Loucy (cell line): ENCODE measurements around the gene NHSL2.
A peak's percentile ranks its signal among the peaks of the same experiment; 100 is the strongest.

Experiments used
- H2AFZ ChIP-seq: fragments of 200-600 bp; sonication (generic); 2 replicates; pipeline ENCODE4 v1.6.0; 2016; ENCODE audit warnings: antibody characterized with exemption, mild to moderate bottlenecking, low read length, moderate library complexity
- H3F3A ChIP-seq: fragments of 200-600 bp; 2 replicates; pipeline ENCODE4 v1.6.0; 2016; ENCODE audit warnings: antibody characterized with exemption, low read depth, mild to moderate bottlenecking
- H3K27me3 ChIP-seq: fragments of 200-600 bp; sonication (generic); 2 replicates; pipeline ENCODE4 v1.6.1; 2014; ENCODE audit warnings: low read length, mild to moderate bottlenecking; ENCODE audit not compliant: insufficient read depth, poor library complexity, severe bottlenecking
- H3K36me3 ChIP-seq: fragments of 200-600 bp; sonication (generic); 2 replicates; pipeline ENCODE4 v1.6.1; 2016; ENCODE audit warnings: low read length; ENCODE audit not compliant: insufficient read depth
- H3K4me1 ChIP-seq: fragments of 200-600 bp; sonication (generic); 2 replicates; pipeline ENCODE4 v1.5.1; 2014; ENCODE audit warnings: low read length, mild to moderate bottlenecking; ENCODE audit not compliant: insufficient read depth, poor library complexity, severe bottlenecking
- H3K4me2 ChIP-seq: fragments of 200-600 bp; sonication (generic); 2 replicates; pipeline ENCODE4 v1.6.0; 2014; ENCODE audit warnings: antibody characterized with exemption, low read length, low read depth, mild to moderate bottlenecking; ENCODE audit not compliant: poor library complexity, severe bottlenecking
- H3K4me3 ChIP-seq: fragments of 200-600 bp; sonication (generic); 2 replicates; pipeline ENCODE4 v1.5.1; 2014; ENCODE audit warnings: low read length, mild to moderate bottlenecking, mixed read lengths; ENCODE audit not compliant: poor library complexity, severe bottlenecking
- H3K79me2 ChIP-seq: fragments of 200-600 bp; sonication (generic); 2 replicates; pipeline ENCODE4 v1.6.1; 2014; ENCODE audit warnings: low read length; ENCODE audit not compliant: insufficient read depth
- H3K9ac ChIP-seq: fragments of 200-600 bp; sonication (generic); 2 replicates; pipeline ENCODE4 v1.6.0; 2014; ENCODE audit warnings: mild to moderate bottlenecking, low read depth, low read length, moderate library complexity; ENCODE audit not compliant: poor library complexity, severe bottlenecking
- H3K9me2 ChIP-seq: fragments of 200-600 bp; sonication (generic); replicated peaks from 2 replicates; pipeline ENCODE4 v1.6.1; 2016; ENCODE audit warnings: low read depth, low read length, mixed read lengths
- H3K9me3 ChIP-seq: fragments of 200-600 bp; sonication (generic); 2 replicates; pipeline ENCODE4 v1.6.1; 2014; ENCODE audit warnings: mild to moderate bottlenecking, antibody characterized with exemption, low read length, low read depth; ENCODE audit not compliant: insufficient read depth
- H4K20me1 ChIP-seq: fragments of 200-600 bp; sonication (generic); 2 replicates; pipeline ENCODE4 v1.6.0; 2014; ENCODE audit warnings: antibody characterized with exemption, low read length, mild to moderate bottlenecking; ENCODE audit not compliant: insufficient read depth, poor library complexity, severe bottlenecking
- EZH2phosphoT487 ChIP-seq: fragments of 200-600 bp; IDR thresholded peaks from 2 replicates; pipeline ENCODE4 v1.6.1; 2018; ENCODE audit warnings: antibody characterized with exemption, mild to moderate bottlenecking, moderate library complexity, borderline replicate concordance
- TF ChIP-seq, protein P1 (sequence below): fragments of 200-600 bp; sonication (generic); conservative IDR thresholded peaks from 2 replicates; pipeline ENCODE4 v1.5.1; 2014; ENCODE audit warnings: mild to moderate bottlenecking, antibody characterized with exemption, low read length

NHSL2 gene

DNA sequence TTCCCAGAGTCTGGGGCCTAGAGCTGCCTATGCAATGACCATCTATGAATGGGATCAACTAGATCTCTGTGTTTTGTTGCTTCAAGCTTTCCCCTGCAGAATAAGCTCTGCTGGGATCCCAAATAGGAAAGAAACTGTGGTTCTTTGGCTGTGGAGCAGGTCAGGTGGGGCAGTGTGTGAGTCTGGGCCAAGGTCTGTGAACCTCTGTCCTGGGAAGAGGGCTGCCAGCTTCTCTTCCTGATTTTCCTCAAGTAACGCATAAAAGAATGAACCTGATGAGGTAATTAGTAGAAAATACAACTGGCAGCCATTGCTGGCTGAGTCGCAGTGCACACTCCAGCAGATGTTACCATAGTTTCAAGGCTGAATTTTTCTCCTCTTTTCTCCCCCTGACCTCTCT is 266.3 kb downstream of the NHSL2 start:
- Histone ChIP-seq H3K4me2 (no peak overlapping the region), H3K9me3 (no peaks in the 10 kb centered on the region)

DNA sequence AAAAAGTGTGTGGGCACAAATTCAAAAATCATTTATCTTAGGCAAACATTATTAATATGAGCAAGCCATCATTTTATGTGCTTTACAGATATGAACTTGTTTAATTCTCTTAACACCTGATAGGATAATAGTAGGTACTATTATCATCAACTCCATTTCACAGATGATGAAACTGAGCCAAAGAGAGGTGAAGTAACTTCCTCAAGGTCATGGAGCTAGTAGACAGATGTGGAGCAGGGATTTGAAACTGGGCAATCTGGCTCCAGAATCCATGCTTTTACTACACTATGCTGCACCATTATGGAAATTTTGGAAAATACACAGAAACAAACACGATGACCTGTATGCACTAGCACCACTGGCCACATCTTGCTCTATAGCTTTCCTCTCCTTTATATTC is 269.9 kb downstream of the NHSL2 start:
- no peak for TF ChIP-seq EZH2phosphoT487
- TF ChIP-seq, protein P1, sequence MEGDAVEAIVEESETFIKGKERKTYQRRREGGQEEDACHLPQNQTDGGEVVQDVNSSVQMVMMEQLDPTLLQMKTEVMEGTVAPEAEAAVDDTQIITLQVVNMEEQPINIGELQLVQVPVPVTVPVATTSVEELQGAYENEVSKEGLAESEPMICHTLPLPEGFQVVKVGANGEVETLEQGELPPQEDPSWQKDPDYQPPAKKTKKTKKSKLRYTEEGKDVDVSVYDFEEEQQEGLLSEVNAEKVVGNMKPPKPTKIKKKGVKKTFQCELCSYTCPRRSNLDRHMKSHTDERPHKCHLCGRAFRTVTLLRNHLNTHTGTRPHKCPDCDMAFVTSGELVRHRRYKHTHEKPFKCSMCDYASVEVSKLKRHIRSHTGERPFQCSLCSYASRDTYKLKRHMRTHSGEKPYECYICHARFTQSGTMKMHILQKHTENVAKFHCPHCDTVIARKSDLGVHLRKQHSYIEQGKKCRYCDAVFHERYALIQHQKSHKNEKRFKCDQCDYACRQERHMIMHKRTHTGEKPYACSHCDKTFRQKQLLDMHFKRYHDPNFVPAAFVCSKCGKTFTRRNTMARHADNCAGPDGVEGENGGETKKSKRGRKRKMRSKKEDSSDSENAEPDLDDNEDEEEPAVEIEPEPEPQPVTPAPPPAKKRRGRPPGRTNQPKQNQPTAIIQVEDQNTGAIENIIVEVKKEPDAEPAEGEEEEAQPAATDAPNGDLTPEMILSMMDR = no peak
- Histone ChIP-seq H3K4me2 (peak overlapping the region; percentile 76), H3K9ac (peak overlapping the region; percentile 91), H3K9me2 (no peaks in the 10 kb centered on the region), H3K4me3 (peak overlapping the region; percentile 94), H3K27me3 (no peaks in the 10 kb centered on the region), H3K36me3 (no peaks in the 10 kb centered on the region), H3K4me1 (peaks cover 5% of the 10 kb centered on the region), H2AFZ (peak overlapping the region; percentile 64; the same call in 1 of the 2 replicates), H4K20me1 (peaks cover 5% of the 10 kb centered on the region), H3F3A (no peaks in the 10 kb centered on the region), H3K79me2 (peaks cover 22% of the 10 kb centered on the region), H3K9me3 (no peaks in the 10 kb centered on the region)

More for the DNA sequence above, 266.3 kb downstream of the NHSL2 start:
- no peaks in the 10 kb centered on the region for H3K9me2 ChIP-seq
- H3K4me3 ChIP-seq = no peak overlapping the region
- H3K4me1 ChIP-seq = no peaks in the 10 kb centered on the region
- H3F3A ChIP-seq = no peaks in the 10 kb centered on the region
- no peaks in the 10 kb centered on the region for H4K20me1 ChIP-seq
- no peak for TF ChIP-seq EZH2phosphoT487
- TF ChIP-seq, protein P1 = no peak
- H3K79me2 ChIP-seq = peaks cover 4% of the 10 kb centered on the region
- H3K36me3 ChIP-seq = no peaks in the 10 kb centered on the region
- no peak overlapping the region for H3K9ac ChIP-seq
- H3K27me3 ChIP-seq = no peaks in the 10 kb centered on the region
- H2AFZ ChIP-seq = no peak overlapping the region

DNA sequence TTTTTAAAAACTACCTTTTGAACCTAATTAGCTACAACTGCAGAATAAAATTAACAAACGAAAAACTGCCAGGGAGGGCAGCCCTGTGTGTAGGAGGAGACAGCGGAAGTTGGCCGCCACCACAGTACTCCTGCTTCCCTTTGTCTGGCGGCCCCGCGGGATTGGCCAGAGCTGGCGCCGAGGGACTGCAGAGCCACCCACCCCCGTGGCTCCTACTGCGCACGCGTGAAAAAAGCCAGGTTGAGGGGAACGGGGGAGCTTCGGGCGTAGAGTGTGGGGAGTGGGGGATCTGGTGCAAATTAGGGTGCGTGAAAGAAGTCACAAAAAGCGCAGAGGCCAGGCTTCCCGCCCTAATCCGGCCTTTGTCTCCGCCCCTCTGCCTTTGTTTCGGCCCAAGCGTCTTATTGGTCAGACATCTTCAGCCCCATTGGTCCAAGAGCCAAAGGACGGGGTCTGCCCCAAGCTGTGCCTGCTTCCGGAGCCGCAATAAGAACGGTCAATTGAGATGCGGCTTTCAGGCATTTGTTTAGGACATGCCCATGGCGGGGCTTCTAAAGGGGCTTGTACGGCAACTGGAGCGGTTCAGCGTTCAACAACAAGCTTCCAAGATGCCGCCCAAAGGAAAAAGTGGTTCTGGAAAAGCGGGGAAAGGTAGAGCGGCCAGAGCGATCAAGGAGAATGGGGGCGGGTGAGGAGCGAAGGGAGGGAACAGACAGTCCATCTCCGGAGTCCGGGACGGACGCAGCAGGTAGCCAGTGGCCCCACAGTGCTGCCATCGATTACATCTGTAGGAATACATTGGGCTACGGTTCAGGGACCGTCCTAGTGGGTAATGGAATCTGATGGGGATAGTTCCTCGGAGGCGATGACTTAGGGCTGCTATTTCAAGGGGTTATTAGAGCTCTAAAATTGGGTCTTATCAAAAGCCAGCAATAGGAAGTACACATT is 270.8 kb downstream of the NHSL2 start, which contains the start of gene PIN4:
Gene PIN4, plus strand, starts transcription at position 580 of the 948 bp plus-strand sequence. Its CDS starts 29 bp downstream, at position 609.
- Histone ChIP-seq H2AFZ (peak within 1 kb of the TSS; percentile 64), H3K9me3 (no peaks in the 10 kb centered on the region), H3F3A (no peaks in the 10 kb centered on the region), H3K27me3 (no peaks in the 10 kb centered on the region), H3K4me1 (peaks cover 5% of the 10 kb centered on the region), H3K9ac (peak within 1 kb of the TSS; percentile 91), H3K9me2 (no peaks in the 10 kb centered on the region), H3K4me3 (peak within 1 kb of the TSS; percentile 94), H3K4me2 (peak within 1 kb of the TSS; percentile 82), H4K20me1 (peaks cover 5% of the 10 kb centered on the region), H3K36me3 (no peaks in the 10 kb centered on the region), H3K79me2 (peaks cover 22% of the 10 kb centered on the region)
- TF ChIP-seq, protein P1 = no peak
- no peak for TF ChIP-seq EZH2phosphoT487
